ENCODE data around the gene HIVEP1. TPM values are rescaled to one million over a fixed set of nuclear protein-coding genes. Genes with fewer than 3 reads are reported as not detected.

Gene HIVEP1
- total RNA-seq, 2 donors from 2014 or later: 27.2 to 33.3 TPM

- intact Hi-C loops (cut with DNase I, micrococcal nuclease): no loop called here
- DNase-seq (no peak), ATAC-seq (peak; percentile 94)
Measured at GRCh38 chr6:12068899-12069557, 56.9 kb downstream of the HIVEP1 start.

GRCh38 chr6:12069891-12070529, 57.9 kb downstream of the HIVEP1 start:
- DNase-seq (no peak), ATAC-seq (no peak)
- intact Hi-C loops (cut with DNase I, micrococcal nuclease): no loop called here

GRCh38 chr6:12071064-12071615, 59.0 kb downstream of the HIVEP1 start:
- no peak for DNase-seq
- ATAC-seq: no peak
- intact Hi-C loops (cut with DNase I, micrococcal nuclease): no loop called here

- ATAC-seq (no peak), DNase-seq (no peak)
- intact Hi-C loops (cut with DNase I, micrococcal nuclease): no loop called here
Measured at GRCh38 chr6:12075067-12075563, 63.0 kb downstream of the HIVEP1 start.

- intact Hi-C loops (cut with DNase I, micrococcal nuclease): no loop called here
- ATAC-seq (no peak), DNase-seq (no peak)
Measured at GRCh38 chr6:12077021-12077710, 65.1 kb downstream of the HIVEP1 start.

- ATAC-seq: no peak
- intact Hi-C loops (cut with DNase I, micrococcal nuclease): no loop called here
Measured at GRCh38 chr6:12078014-12078413, 65.9 kb downstream of the HIVEP1 start.

GRCh38 chr6:12081771-12082170, 69.7 kb downstream of the HIVEP1 start:
- ATAC-seq (no peak), DNase-seq (no peak)
- intact Hi-C loops (cut with DNase I, micrococcal nuclease): no loop called here

More at GRCh38 chr6:12078014-12078413, 65.9 kb downstream of the HIVEP1 start:
- DNase-seq: no peak

- DNase-seq: no peak
- no peak for ATAC-seq
- intact Hi-C loops (cut with DNase I, micrococcal nuclease): no loop called here
Measured at GRCh38 chr6:12082368-12082767, 70.3 kb downstream of the HIVEP1 start.

- no peak for ATAC-seq
- intact Hi-C loops (cut with DNase I, micrococcal nuclease): no loop called here
- DNase-seq: no peak
Measured at GRCh38 chr6:12083302-12083701, 71.2 kb downstream of the HIVEP1 start.

GRCh38 chr6:12083763-12084162, 71.7 kb downstream of the HIVEP1 start:
- DNase-seq (no peak), ATAC-seq (no peak)
- intact Hi-C loops (cut with DNase I, micrococcal nuclease): no loop called here

GRCh38 chr6:12084681-12085080, 72.6 kb downstream of the HIVEP1 start:
- no peak for ATAC-seq
- no peak for DNase-seq
- intact Hi-C loops (cut with DNase I, micrococcal nuclease): no loop called here

GRCh38 chr6:12088531-12088930, 76.4 kb downstream of the HIVEP1 start:
- intact Hi-C loops (cut with DNase I, micrococcal nuclease): no loop called here
- DNase-seq (no peak), ATAC-seq (no peak)

GRCh38 chr6:12090714-12091113, 78.6 kb downstream of the HIVEP1 start:
- ATAC-seq (no peak), DNase-seq (no peak)
- intact Hi-C loops (cut with DNase I, micrococcal nuclease): no loop called here

- intact Hi-C loops (cut with DNase I, micrococcal nuclease): no loop called here
- no peak for DNase-seq
- no peak for ATAC-seq
Measured at GRCh38 chr6:12092762-12093161, 80.7 kb downstream of the HIVEP1 start.

GRCh38 chr6:12094689-12095088, 82.6 kb downstream of the HIVEP1 start:
- intact Hi-C loops (cut with DNase I, micrococcal nuclease): no loop called here
- ATAC-seq: no peak
- no peak for DNase-seq

GRCh38 chr6:12096342-12096741, 84.2 kb downstream of the HIVEP1 start:
- intact Hi-C loops (cut with DNase I, micrococcal nuclease): no loop called here
- ATAC-seq (no peak), DNase-seq (no peak)

- no peak for DNase-seq
- no peak for ATAC-seq
- intact Hi-C loops (cut with DNase I, micrococcal nuclease): no loop called here
Measured at GRCh38 chr6:12097791-12098190, 85.7 kb downstream of the HIVEP1 start.

GRCh38 chr6:12099623-12100338, 87.7 kb downstream of the HIVEP1 start:
- ATAC-seq (no peak), DNase-seq (no peak)
- intact Hi-C loops (cut with DNase I, micrococcal nuclease): no loop called here

GRCh38 chr6:12101048-12101447, 88.9 kb downstream of the HIVEP1 start:
- ATAC-seq (no peak), DNase-seq (no peak)
- intact Hi-C loops (cut with DNase I, micrococcal nuclease): no loop called here

Measured in left colon (tissue), 2 donors.